GM21515 (cell line): ENCODE results near the gene EVI5L.

ENCODE experiments used
- ATAC-seq: cut with Tn5 transposase; IDR thresholded peaks from one replicate; pipeline ENCODE4 v1.9.1; 2021; ENCODE audit not compliant: unreplicated experiment

Gene EVI5L

DNA sequence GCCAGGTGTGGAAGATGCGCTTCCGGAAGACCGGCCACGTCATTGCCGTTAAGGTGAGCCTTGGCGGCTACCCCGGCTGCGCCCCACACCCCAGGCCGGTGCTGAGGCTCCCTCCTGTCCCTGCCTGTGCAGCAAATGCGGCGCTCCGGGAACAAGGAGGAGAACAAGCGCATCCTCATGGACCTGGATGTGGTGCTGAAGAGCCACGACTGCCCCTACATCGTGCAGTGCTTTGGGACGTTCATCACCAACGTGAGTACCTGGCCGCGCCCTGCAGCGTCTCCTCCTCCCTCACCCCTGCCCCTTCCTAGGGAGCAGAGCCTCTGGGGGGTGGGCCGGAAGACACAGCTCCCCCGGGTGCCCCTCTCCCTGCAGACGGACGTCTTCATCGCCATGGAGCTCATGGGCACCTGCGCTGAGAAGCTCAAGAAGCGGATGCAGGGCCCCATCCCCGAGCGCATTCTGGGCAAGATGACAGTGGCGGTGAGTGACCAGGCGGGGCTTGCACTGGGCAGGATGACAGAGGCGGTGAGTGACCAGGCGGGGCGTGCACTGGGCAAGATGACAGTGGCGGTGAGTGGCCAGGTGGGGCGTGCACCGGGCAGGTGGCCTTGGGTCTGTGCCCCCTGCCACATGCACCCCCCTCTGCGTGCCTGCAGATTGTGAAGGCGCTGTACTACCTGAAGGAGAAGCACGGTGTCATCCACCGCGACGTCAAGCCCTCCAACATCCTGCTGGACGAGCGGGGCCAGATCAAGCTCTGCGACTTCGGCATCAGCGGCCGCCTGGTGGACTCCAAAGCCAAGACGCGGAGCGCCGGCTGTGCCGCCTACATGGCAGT is 80.5 kb downstream of the EVI5L start:
- ATAC-seq, result no peak

DNA sequence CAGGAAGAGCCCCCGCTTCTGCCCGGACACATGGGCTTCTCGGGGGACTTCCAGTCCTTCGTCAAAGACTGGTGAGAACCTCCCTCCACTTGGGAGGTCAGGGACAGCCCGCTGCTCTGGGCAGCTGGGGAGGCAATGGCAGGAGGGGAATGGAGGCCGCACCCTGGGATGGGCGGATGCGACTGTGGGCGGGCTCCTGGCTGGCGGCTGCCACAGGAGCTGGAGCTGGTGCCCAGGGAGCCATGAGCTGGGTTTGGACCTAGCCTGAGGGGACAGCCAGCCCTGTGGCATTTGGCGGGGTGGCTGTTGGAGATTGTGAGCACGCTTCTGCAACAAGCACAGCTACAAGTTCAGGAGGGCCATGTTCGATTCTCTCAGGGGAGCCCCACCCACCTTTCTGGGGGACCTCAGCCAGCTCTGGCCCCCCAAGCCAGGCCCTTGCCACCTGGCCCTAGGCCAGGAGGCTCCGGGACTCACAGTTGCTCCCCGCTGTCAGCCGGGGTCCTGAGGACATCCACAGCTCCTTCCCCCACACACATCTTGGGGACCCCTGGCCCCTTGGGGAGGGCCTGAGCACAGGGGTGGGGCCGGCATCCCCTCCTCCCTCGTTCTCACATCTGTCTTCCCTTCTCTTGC is 81.6 kb downstream of the EVI5L start:
- ATAC-seq, result no peak

DNA sequence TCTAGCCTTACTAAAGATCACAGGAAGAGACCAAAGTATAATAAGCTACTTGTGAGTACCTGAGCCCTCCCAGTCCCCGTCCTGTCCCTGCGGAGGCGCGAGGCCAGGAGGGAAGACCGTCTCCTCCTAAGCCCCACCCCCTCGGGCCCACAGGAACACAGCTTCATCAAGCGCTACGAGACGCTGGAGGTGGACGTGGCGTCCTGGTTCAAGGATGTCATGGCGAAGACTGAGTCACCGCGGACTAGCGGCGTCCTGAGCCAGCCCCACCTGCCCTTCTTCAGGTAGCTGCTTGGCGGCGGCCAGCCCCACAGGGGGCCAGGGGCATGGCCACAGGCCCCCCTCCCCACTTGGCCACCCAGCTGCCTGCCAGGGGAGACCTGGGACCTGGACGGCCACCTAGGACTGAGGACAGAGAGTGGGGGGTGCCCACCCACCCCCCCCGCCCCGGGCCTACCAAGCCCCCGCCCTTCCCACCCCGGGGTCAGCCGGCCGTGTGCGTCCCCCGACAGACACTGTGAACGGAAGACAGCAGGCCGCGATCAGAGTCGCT is 82.2 kb downstream of the EVI5L start:
- ATAC-seq, result no peak

DNA sequence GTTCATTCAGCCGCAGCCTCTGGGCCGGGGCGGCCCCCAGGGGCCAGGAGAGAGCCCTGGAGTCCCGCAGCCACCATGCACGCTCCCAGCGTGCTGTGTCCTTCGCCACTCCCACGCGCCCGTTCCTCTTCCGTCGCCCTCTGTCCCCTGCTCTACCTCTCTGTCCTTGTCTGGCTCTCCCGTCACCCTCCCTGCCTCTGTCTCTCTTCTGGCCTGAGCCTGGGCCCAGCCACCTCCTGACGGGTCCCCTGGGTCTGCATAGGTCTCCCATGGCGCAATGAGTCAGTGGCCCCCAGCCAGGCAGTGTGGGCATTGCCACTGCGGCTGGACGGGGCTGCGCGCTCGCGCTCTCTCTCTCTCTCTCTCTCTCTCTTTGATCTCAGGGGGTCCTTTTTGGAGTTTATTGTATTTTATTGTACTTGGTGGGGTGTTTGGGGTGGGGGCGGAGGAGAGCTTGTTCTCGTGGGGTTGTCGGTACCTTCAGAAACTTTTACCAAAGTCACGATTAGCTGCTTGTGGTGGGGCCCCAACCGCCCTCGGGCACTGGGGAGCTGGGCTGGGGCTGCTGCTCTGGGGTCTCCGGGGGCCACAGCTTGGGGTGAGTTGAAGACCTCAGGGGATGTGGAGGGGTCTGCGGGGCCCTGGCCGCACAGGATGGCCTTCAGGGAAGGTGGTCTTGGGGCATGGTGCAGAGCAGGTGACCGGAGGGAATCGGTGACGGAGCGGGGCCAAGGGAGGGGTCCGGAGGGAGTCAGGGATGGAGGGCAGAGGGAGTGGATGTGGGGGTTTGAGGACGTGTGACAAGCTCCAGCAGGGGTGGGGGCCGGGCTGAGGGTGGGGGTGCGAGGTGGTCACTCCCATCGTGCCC is 82.9 kb downstream of the EVI5L start:
- ATAC-seq, result no peak

DNA sequence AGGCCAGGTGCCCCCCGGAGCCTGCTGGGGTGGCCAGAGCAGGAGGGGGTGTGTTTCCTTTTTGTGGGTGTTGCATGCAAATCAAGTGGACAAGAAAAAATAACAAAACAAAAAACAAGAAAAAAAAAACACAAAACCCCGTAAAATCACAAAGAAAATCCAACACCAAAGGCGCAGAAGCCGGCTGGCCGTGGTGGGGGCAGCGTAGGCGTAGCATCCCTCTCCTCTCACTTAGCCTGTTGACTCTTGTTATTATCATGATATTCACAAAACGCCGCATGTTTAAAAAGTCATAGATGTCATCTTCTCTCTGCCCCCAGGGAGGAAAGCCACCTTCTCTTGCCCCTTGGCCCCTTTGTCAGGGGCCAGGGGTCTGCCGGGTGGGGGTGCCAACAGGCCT is 83.6 kb downstream of the EVI5L start:
- ATAC-seq, result no peak

DNA sequence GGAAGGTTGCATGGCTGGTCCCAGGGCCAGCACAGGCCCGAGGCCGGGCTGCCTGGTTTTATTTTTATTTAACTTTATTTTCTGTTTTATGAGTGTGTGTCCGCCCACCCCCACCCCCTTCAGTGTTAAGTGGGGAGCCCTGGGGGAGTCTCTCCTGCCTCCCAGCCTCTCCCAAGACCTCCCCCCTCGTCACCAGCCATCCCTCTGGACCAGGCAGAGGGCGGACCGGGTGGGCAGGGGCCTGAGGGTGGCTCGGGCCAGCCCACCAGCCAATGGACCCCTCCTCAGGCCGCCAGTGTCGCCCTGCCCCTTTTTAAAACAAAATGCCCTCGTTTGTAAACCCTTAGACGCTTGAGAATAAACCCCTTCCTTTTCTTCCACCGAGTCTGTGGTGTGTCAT is 84.1 kb downstream of the EVI5L start:
- ATAC-seq, result no peak
